Neural progenitor cell (in vitro differentiated cells): ENCODE measurements around the gene SLC6A4. TPM values are rescaled to one million over a fixed set of nuclear protein-coding genes. Genes with fewer than 3 reads are reported as not detected.

Source experiments
- DNase-seq: peaks from one replicate; pipeline ENCODE4 v3.0.0-alpha.2; 2016; ENCODE audit warnings: low spot score
- H2AFZ ChIP-seq: fragments of 200-600 bp; sonication (generic); replicated peaks from 2 replicates; pipeline ENCODE4 v1.6.1; 2016; ENCODE audit warnings: antibody characterized with exemption
- H3F3A ChIP-seq: fragments of 200-600 bp; sonication (generic); 2 replicates; pipeline ENCODE4 v1.6.1; 2016; ENCODE audit warnings: antibody characterized with exemption, low read depth
- H3K27ac ChIP-seq: fragments of 200-600 bp; sonication (generic); 2 replicates; pipeline ENCODE4 v1.5.1; 2016; ENCODE audit warnings: mild to moderate bottlenecking
- H3K27me3 ChIP-seq: fragments of 200-600 bp; sonication (generic); 2 replicates; pipeline ENCODE4 v1.6.1; 2016; ENCODE audit warnings: mild to moderate bottlenecking, moderate library complexity
- H3K36me3 ChIP-seq: fragments of 200-600 bp; sonication (generic); 2 replicates; pipeline ENCODE4 v1.5.1; 2016
- H3K4me1 ChIP-seq: fragments of 200-600 bp; sonication (generic); 2 replicates; pipeline ENCODE4 v1.6.1; 2016; ENCODE audit warnings: mixed run types
- H3K4me2 ChIP-seq: fragments of 200-600 bp; sonication (generic); 2 replicates; pipeline ENCODE4 v1.6.1; 2016
- H3K4me3 ChIP-seq: fragments of 200-600 bp; sonication (generic); 2 replicates; pipeline ENCODE4 v1.5.1; 2016
- H3K79me2 ChIP-seq: fragments of 200-600 bp; sonication (generic); 2 replicates; pipeline ENCODE4 v1.6.1; 2016; ENCODE audit warnings: low read depth
- H3K9ac ChIP-seq: fragments of 200-600 bp; sonication (generic); 2 replicates; pipeline ENCODE4 v1.6.1; 2016
- H3K9me3 ChIP-seq: fragments of 200-600 bp; sonication (generic); 2 replicates; pipeline ENCODE4 v1.5.1; 2016; ENCODE audit warnings: low read depth
- H4K20me1 ChIP-seq: fragments of 200-600 bp; sonication (generic); 2 replicates; pipeline ENCODE4 v1.6.1; 2016; ENCODE audit warnings: low read depth
- H3K27ac Mint-ChIP-seq: 3 replicates; pipeline ENCODE4 v1.8.0; 2021; ENCODE audit warnings: mixed read lengths
- H3K27me3 Mint-ChIP-seq: 2 replicates; pipeline ENCODE4 v1.8.0; 2022; ENCODE audit warnings: low read depth, mild to moderate bottlenecking, inconsistent platforms, moderate library complexity, mixed read lengths; ENCODE audit not compliant: insufficient read depth
- H3K36me3 Mint-ChIP-seq: 3 replicates; pipeline ENCODE4 v1.8.0; 2021; ENCODE audit warnings: mixed read lengths
- H3K4me1 Mint-ChIP-seq: 3 replicates; pipeline ENCODE4 v1.8.0; 2021; ENCODE audit warnings: mixed read lengths
- H3K4me3 Mint-ChIP-seq: 3 replicates; pipeline ENCODE4 v1.8.0; 2021; ENCODE audit warnings: mild to moderate bottlenecking, moderate library complexity, mixed read lengths
- H3K9me3 Mint-ChIP-seq: 3 replicates; pipeline ENCODE4 v1.8.0; 2020; ENCODE audit warnings: mixed read lengths
- EZH2 ChIP-seq: fragments of 200-600 bp; sonication (generic); IDR thresholded peaks from 2 replicates; pipeline ENCODE4 v1.6.1; 2017; ENCODE audit warnings: antibody characterized with exemption, mild to moderate bottlenecking, moderate library complexity
- EZH2phosphoT487 ChIP-seq: fragments of 200-600 bp; sonication (generic); IDR thresholded peaks from 2 replicates; pipeline ENCODE4 v1.6.1; 2017; ENCODE audit warnings: antibody characterized with exemption
- total RNA-seq: library from RNA; depleted of rRNA; stranded (reverse); fragments of >200 nt; gene quantifications from 2 replicates; pipeline ENCODE4 v1.2.3, GENCODE V29; 2015; ENCODE audit warnings: low replicate concordance
- TF ChIP-seq, protein P1 (sequence below): fragments of 200-600 bp; sonication (generic); IDR thresholded peaks from 2 replicates; pipeline ENCODE4 v1.5.1; 2017; ENCODE audit warnings: antibody characterized with exemption, mild to moderate bottlenecking

SLC6A4 gene
- 0.25 TPM in 1 of 2 replicates, not detected in the other for total RNA-seq

DNA sequence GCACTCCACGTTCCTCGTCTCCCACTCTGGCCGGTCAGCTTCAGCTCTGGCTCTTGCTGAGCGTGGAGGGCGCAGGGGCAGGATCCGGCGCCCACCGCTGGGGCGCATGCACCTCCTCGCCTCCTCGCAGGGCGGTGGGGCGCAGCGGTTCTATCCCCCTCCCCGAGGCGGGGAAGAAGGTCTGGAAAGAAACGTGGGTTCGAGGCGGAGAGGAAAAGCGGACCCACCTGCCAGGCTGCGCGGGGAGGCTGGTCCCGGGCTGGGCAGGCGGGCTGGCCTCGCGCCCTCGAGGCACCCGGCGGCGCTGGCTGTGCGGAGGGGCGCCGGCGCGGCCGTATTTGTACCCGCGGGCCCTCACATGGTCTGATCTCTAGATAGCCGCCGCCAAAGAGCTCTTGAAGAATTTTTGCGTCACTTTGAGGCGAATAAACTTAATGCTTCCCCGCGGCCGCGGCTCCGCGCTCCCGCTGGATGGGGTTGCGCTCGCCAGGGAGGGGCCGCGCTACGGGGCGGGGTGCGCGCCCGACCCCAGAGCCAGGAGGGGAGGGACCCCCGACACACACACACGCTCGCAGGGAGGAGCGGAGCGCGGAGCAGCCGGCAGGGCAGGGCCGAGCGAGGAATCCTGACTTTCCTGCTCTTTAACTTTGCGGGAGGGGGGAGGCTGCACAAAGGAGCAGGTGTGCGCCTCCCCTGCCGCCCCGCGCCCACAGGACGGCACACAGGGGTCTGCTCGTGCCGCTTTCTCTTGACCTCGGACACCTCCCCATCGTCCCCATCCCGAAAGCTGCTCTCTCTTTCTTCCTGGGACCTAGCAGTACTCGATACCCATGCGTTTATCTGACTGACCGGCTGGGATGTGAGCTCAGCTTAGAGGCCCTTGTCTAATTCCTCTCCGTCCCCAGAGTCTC is at the start of gene SLC6A4:
TSS of gene SLC6A4 (minus strand) at position 312 of the 911 bp plus-strand sequence. CDS start 13,739 bp downstream, outside the sequence.
- H3K4me1 Mint-ChIP-seq = peaks cover 33% of the 10 kb centered on the region
- Histone ChIP-seq H3K9me3 (no peaks in the 10 kb centered on the region), H3K9ac (no peak within 1 kb of the TSS), H2AFZ (peak within 1 kb of the TSS; percentile 99), H3K79me2 (no peaks in the 10 kb centered on the region), H3K27me3 (peaks cover 97% of the 10 kb centered on the region), H3K36me3 (no peaks in the 10 kb centered on the region), H4K20me1 (peaks cover 18% of the 10 kb centered on the region), H3K4me3 (peak within 1 kb of the TSS; percentile 57), H3K4me2 (peak within 1 kb of the TSS; percentile 93), H3F3A (peaks cover 22% of the 10 kb centered on the region), H3K4me1 (peaks cover 29% of the 10 kb centered on the region), H3K27ac (no peak within 1 kb of the TSS)
- H3K27ac Mint-ChIP-seq = no peak within 1 kb of the TSS
- peak within 1 kb of the TSS; percentile 86 for H3K4me3 Mint-ChIP-seq
- peaks cover 13% of the 10 kb centered on the region for H3K9me3 Mint-ChIP-seq
- DNase-seq = peak; percentile 72
- H3K36me3 Mint-ChIP-seq = peaks cover 5% of the 10 kb centered on the region
- peaks cover 67% of the 10 kb centered on the region for H3K27me3 Mint-ChIP-seq
- TF ChIP-seq EZH2 (peak; percentile 89), EZH2phosphoT487 (peak; percentile 81)
- TF ChIP-seq, protein P1, sequence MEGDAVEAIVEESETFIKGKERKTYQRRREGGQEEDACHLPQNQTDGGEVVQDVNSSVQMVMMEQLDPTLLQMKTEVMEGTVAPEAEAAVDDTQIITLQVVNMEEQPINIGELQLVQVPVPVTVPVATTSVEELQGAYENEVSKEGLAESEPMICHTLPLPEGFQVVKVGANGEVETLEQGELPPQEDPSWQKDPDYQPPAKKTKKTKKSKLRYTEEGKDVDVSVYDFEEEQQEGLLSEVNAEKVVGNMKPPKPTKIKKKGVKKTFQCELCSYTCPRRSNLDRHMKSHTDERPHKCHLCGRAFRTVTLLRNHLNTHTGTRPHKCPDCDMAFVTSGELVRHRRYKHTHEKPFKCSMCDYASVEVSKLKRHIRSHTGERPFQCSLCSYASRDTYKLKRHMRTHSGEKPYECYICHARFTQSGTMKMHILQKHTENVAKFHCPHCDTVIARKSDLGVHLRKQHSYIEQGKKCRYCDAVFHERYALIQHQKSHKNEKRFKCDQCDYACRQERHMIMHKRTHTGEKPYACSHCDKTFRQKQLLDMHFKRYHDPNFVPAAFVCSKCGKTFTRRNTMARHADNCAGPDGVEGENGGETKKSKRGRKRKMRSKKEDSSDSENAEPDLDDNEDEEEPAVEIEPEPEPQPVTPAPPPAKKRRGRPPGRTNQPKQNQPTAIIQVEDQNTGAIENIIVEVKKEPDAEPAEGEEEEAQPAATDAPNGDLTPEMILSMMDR = no peak

DNA sequence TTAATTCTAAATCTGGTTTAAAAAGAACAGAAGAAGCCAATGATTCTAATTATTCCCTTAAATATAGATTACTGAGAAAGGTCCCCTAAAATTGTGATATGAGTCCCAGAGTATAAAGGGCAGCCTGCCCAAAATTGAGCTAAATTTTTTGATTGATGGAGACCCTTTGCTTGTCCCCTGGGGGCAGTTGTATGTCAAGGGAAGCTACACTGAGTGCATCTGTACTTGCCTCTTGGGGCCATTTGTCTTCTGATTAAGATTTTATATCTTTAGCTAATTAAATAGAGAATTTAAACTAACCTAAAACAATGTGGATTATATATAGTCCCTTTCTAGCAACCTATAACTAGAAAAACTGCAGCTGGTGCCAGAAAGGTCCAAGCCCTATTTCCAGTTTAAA is 43.7 kb upstream of the SLC6A4 start:
- Histone ChIP-seq H3K79me2 (no peaks in the 10 kb centered on the region), H3K9ac (no peak overlapping the region), H3K4me3 (no peak overlapping the region), H3K36me3 (peaks cover 5% of the 10 kb centered on the region), H3K27ac (no peak overlapping the region), H3K4me1 (no peaks in the 10 kb centered on the region), H3K27me3 (no peaks in the 10 kb centered on the region), H3F3A (peaks cover 6% of the 10 kb centered on the region), H3K9me3 (no peaks in the 10 kb centered on the region), H4K20me1 (no peaks in the 10 kb centered on the region), H2AFZ (no peak overlapping the region), H3K4me2 (no peak overlapping the region)
- H3K9me3 Mint-ChIP-seq = no peaks in the 10 kb centered on the region
- H3K36me3 Mint-ChIP-seq = peaks cover 7% of the 10 kb centered on the region
- no peaks in the 10 kb centered on the region for H3K4me1 Mint-ChIP-seq
- DNase-seq = no peak
- no peak overlapping the region for H3K27ac Mint-ChIP-seq
- TF ChIP-seq EZH2phosphoT487 = no peak
- H3K4me3 Mint-ChIP-seq = no peak overlapping the region
- no peaks in the 10 kb centered on the region for H3K27me3 Mint-ChIP-seq

DNA sequence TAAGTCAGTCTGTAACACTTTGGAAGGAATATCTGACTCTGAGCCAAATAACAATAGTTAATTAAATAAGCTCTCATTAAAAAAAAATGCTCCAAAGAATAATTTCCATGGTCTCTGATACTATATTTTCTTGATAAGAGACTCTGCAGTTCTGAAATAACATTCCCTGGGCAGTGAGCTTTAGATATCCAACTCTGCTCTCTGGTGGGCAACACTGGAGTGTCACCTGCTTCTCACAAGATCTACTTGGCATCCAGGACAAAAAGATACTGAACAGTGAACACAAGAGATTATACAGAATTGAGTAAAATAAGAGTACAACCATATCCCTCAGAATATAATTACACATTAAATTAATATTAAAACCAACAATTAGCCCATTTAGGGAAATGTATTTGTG is 42.5 kb upstream of the SLC6A4 start:
- no peaks in the 10 kb centered on the region for H3K27me3 ChIP-seq
- TF ChIP-seq EZH2phosphoT487 = no peak
- TF ChIP-seq, protein P1 = peak; percentile 62
- H3K9me3 ChIP-seq = no peaks in the 10 kb centered on the region
- no peak overlapping the region for H3K9ac ChIP-seq
- H3K79me2 ChIP-seq = no peaks in the 10 kb centered on the region
- no peaks in the 10 kb centered on the region for H3K36me3 ChIP-seq
- H3K4me3 Mint-ChIP-seq = no peak overlapping the region
- H3K4me3 ChIP-seq = no peak overlapping the region
- no peaks in the 10 kb centered on the region for H3K27me3 Mint-ChIP-seq
- peaks cover 6% of the 10 kb centered on the region for H3F3A ChIP-seq
- no peaks in the 10 kb centered on the region for H3K9me3 Mint-ChIP-seq
- no peaks in the 10 kb centered on the region for H3K4me1 Mint-ChIP-seq
- DNase-seq = peak; percentile 61
- H2AFZ ChIP-seq = no peak overlapping the region
- no peaks in the 10 kb centered on the region for H4K20me1 ChIP-seq
- no peak overlapping the region for H3K4me2 ChIP-seq
- peaks cover 12% of the 10 kb centered on the region for H3K36me3 Mint-ChIP-seq
- H3K4me1 ChIP-seq = no peaks in the 10 kb centered on the region
- H3K27ac ChIP-seq = no peak overlapping the region
- no peak overlapping the region for H3K27ac Mint-ChIP-seq

DNA sequence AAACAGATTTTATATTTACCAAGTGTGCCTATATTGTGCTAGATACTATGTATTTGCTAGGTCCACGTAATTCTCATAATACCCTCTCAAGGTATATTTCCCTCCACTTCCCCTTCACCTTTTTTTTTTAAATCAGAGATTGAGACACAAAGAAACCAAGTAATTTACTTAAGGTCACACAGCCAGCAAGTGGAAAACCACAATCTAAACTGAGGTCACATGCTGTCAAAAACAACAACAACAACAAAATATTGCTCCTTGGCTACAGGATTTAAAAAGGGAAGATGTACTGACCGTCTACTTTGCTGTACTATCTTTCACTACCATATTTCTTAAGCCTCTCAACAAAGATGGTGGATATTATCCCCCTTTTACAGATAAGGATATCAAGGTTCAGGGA is 40.4 kb upstream of the SLC6A4 start:
- Histone ChIP-seq H3K27ac (no peak overlapping the region), H3K9me3 (no peaks in the 10 kb centered on the region), H3K79me2 (no peaks in the 10 kb centered on the region), H3K36me3 (peaks cover 8% of the 10 kb centered on the region), H3K4me1 (no peaks in the 10 kb centered on the region), H3F3A (peaks cover 6% of the 10 kb centered on the region), H3K27me3 (no peaks in the 10 kb centered on the region), H3K4me3 (no peak overlapping the region), H2AFZ (no peak overlapping the region), H3K9ac (no peak overlapping the region), H3K4me2 (no peak overlapping the region), H4K20me1 (no peaks in the 10 kb centered on the region)
- H3K36me3 Mint-ChIP-seq = peaks cover 21% of the 10 kb centered on the region
- H3K4me1 Mint-ChIP-seq = peaks cover 5% of the 10 kb centered on the region
- H3K9me3 Mint-ChIP-seq = no peaks in the 10 kb centered on the region
- H3K27ac Mint-ChIP-seq = no peak overlapping the region
- H3K27me3 Mint-ChIP-seq = no peaks in the 10 kb centered on the region
- TF ChIP-seq EZH2 (no peak), EZH2phosphoT487 (no peak)
- TF ChIP-seq, protein P1 = no peak
- no peak for DNase-seq
- H3K4me3 Mint-ChIP-seq = no peak overlapping the region
